Lower leg skin (tissue), 3 donors: ENCODE results near the gene MBNL2.

ENCODE experiments used
- POLR2A ChIP-seq, 2 donors: fragments of 450-650 bp; IDR thresholded peaks; one replicate each; pipeline ENCODE4 v1.6.1; 2016 to 2017; ENCODE audit warnings: antibody characterized with exemption in 2 of 2, mild to moderate bottlenecking in 1 of 2, moderate library complexity in 1 of 2
- TF ChIP-seq, protein P1 (sequence below), 3 donors: fragments of 450-650 bp; IDR thresholded peaks; one replicate each; pipeline ENCODE4 v1.5.1; 2016; ENCODE audit warnings: antibody characterized with exemption in 3 of 3, mild to moderate bottlenecking in 3 of 3, moderate library complexity in 2 of 3

DNA sequence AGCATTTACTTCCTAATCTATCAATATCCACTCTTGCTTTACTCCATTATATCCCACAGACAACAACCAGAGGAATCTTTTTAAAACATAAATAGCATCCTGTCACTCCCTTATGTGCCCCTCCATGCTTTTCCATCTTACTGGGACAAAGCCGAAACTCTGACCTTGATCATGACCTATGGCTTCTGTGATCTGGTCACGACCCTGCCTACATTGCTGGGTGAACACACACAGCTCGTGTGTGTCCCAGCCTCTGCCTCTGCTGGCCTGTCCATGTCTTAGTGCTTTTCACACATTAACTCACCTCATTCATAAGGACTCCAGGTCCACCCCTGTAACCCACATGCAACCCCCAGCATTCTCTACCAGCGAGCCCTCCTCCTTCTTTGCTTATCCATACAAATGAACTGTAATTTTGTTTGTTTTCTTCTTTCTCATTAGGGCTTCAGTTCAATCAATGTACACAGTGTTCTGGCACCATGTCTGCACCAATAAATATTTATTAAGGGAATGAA, 115.9 kb downstream of the MBNL2 start:
- no peak for TF ChIP-seq POLR2A (IDR thresholded peaks at IDR 0.05)
- TF ChIP-seq, protein P1, sequence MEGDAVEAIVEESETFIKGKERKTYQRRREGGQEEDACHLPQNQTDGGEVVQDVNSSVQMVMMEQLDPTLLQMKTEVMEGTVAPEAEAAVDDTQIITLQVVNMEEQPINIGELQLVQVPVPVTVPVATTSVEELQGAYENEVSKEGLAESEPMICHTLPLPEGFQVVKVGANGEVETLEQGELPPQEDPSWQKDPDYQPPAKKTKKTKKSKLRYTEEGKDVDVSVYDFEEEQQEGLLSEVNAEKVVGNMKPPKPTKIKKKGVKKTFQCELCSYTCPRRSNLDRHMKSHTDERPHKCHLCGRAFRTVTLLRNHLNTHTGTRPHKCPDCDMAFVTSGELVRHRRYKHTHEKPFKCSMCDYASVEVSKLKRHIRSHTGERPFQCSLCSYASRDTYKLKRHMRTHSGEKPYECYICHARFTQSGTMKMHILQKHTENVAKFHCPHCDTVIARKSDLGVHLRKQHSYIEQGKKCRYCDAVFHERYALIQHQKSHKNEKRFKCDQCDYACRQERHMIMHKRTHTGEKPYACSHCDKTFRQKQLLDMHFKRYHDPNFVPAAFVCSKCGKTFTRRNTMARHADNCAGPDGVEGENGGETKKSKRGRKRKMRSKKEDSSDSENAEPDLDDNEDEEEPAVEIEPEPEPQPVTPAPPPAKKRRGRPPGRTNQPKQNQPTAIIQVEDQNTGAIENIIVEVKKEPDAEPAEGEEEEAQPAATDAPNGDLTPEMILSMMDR (IDR thresholded peaks at IDR 0.05): no peak
